ENCODE results near the gene RUNX2. TPM values are rescaled to one million over a fixed set of nuclear protein-coding genes. Genes with fewer than 3 reads are reported as not detected.

Gene RUNX2
- total and polyA plus RNA-seq, 4 donors: 0.09 to 1.5 (median 0.75) TPM

GRCh38 chr6:45494416-45495135 lies 166.4 kb downstream of the RUNX2 start:
- Histone ChIP-seq H3K9me3 (ENCODE audit: control insufficient read depth in 4 of 4, low read length in 3 of 4) (no peaks in the 10 kb centered on the region), H3K27me3 (ENCODE audit: control insufficient read depth in 4 of 4, insufficient read depth in 4 of 4, low read length in 3 of 4) (no peaks in the 10 kb centered on the region), H3K27ac (ENCODE audit: low read depth in 1 of 2, low read length in 2 of 2) (no peak overlapping the region), H3K36me3 (ENCODE audit: control insufficient read depth in 4 of 4, insufficient read depth in 3 of 4, low read depth in 1 of 4, low read length in 3 of 4) (no peaks in the 10 kb centered on the region), H3K4me3 (ENCODE audit: low read depth in 1 of 3, low read length in 3 of 3) (no peak overlapping the region), H3K9ac (ENCODE audit: low read depth in 1 of 2, low read length in 2 of 2) (no peak overlapping the region), H3K4me1 (ENCODE audit: control insufficient read depth in 4 of 4, insufficient read depth in 4 of 4, low read length in 3 of 4) (no peaks in the 10 kb centered on the region)
- 78% methylated on average over 3 of the region's 3 CpGs for WGBS
- TF ChIP-seq EGR1 (IDR thresholded peaks at IDR 0.05; ENCODE audit: low read depth in 2 of 2) (no peak), SP1 (IDR thresholded peaks at IDR 0.05) (no peak), ATF3 (IDR thresholded peaks at IDR 0.05) (no peak), MAX (IDR thresholded peaks at IDR 0.05) (no peak), GABPA (IDR thresholded peaks at IDR 0.05 in 1 of 2, conservative IDR thresholded peaks at IDR 0.05 in 1 of 2) (no peak), HNF4A (conservative IDR thresholded peaks at IDR 0.05) (no peak), ZBTB33 (IDR thresholded peaks at IDR 0.05) (no peak), JUND (IDR thresholded peaks at IDR 0.05) (no peak), REST (IDR thresholded peaks at IDR 0.05) (no peak), YY1 (IDR thresholded peaks at IDR 0.05) (no peak), FOXA2 (IDR thresholded peaks at IDR 0.05) (no peak), HNF4G (IDR thresholded peaks at IDR 0.05) (no peak), CTCF (IDR thresholded peaks at IDR 0.05; ENCODE audit: low read depth, low read length, missing input control) (no peak), RXRA (IDR thresholded peaks at IDR 0.05) (no peak), TAF1 (conservative IDR thresholded peaks at IDR 0.05) (no peak), RAD21 (IDR thresholded peaks at IDR 0.05) (no peak), FOXA1 (IDR thresholded peaks at IDR 0.05) (no peak), NR2F2 (IDR thresholded peaks at IDR 0.05) (no peak)
- no peak for DNase-seq (ENCODE audit: low spot score)

All from liver (tissue), 9 donors.